Endothelial cell (in vitro differentiated cells): ENCODE measurements around the gene MDFIC. TPM values are rescaled to one million over a fixed set of nuclear protein-coding genes. Genes with fewer than 3 reads are reported as not detected.

Experiments used
- DNase-seq: peaks from one replicate; pipeline ENCODE4 v3.0.0; 2021; ENCODE audit warnings: low spot score
- H3K27ac Mint-ChIP-seq: one replicate; pipeline ENCODE4 v1.8.0; 2021; ENCODE audit warnings: mixed read lengths, inconsistent platforms; ENCODE audit not compliant: unreplicated experiment
- H3K27me3 Mint-ChIP-seq: one replicate; pipeline ENCODE4 v1.8.0; 2021; ENCODE audit warnings: mild to moderate bottlenecking, moderate library complexity, mixed read lengths, inconsistent platforms; ENCODE audit not compliant: unreplicated experiment
- H3K36me3 Mint-ChIP-seq: one replicate; pipeline ENCODE4 v1.8.0; 2021; ENCODE audit warnings: mild to moderate bottlenecking, low read depth, mixed read lengths, inconsistent platforms; ENCODE audit not compliant: unreplicated experiment
- H3K4me1 Mint-ChIP-seq: one replicate; pipeline ENCODE4 v1.8.0; 2021; ENCODE audit warnings: mild to moderate bottlenecking, mixed read lengths, inconsistent platforms; ENCODE audit not compliant: unreplicated experiment
- H3K4me3 Mint-ChIP-seq: one replicate; pipeline ENCODE4 v1.8.0; 2021; ENCODE audit warnings: mild to moderate bottlenecking, mixed read lengths, inconsistent platforms; ENCODE audit not compliant: unreplicated experiment
- H3K9me3 Mint-ChIP-seq: one replicate; pipeline ENCODE4 v1.8.0; 2021; ENCODE audit warnings: mixed read lengths, inconsistent platforms; ENCODE audit not compliant: unreplicated experiment
- CTCF ChIP-seq: fragments of 200-600 bp; sonication (generic); IDR thresholded peaks from one replicate; pipeline ENCODE4 v1.5.0; 2021; ENCODE audit warnings: antibody characterized with exemption; ENCODE audit not compliant: unreplicated experiment
- total RNA-seq: library from RNA; stranded (reverse); fragmentation: NEBNext Ultra II Directional; extraction: Animal tissue kit (Norgen Biotek cat#: 25700); gene quantifications from one replicate; pipeline ENCODE4 v1.2.1, GENCODE V29; 2021; ENCODE audit not compliant: unreplicated experiment

Gene MDFIC
- total RNA-seq, 1 donor from 2014 or later, result 22.3 TPM

GRCh38 chr7:115037128-115037802 lies 115.4 kb downstream of the MDFIC start:
- no peaks in the 10 kb centered on the region for H3K27me3 Mint-ChIP-seq
- no peaks in the 10 kb centered on the region for H3K36me3 Mint-ChIP-seq
- H3K4me3 Mint-ChIP-seq, result no peak overlapping the region
- H3K9me3 Mint-ChIP-seq, result no peaks in the 10 kb centered on the region
- TF ChIP-seq CTCF, result no peak
- no peak overlapping the region for H3K27ac Mint-ChIP-seq
- DNase-seq, result no peak
- H3K4me1 Mint-ChIP-seq, result peaks cover 3% of the 10 kb centered on the region

GRCh38 chr7:115038158-115038557 lies 116.3 kb downstream of the MDFIC start:
- Mint-ChIP-seq H3K36me3 (no peaks in the 10 kb centered on the region), H3K4me1 (peaks cover 3% of the 10 kb centered on the region), H3K27me3 (no peaks in the 10 kb centered on the region), H3K4me3 (no peak overlapping the region), H3K9me3 (no peaks in the 10 kb centered on the region), H3K27ac (no peak overlapping the region)
- TF ChIP-seq CTCF, result no peak
- DNase-seq, result no peak

- peaks cover 3% of the 10 kb centered on the region for H3K4me1 Mint-ChIP-seq
- TF ChIP-seq CTCF, result no peak
- H3K27ac Mint-ChIP-seq, result no peak overlapping the region
- no peaks in the 10 kb centered on the region for H3K27me3 Mint-ChIP-seq
- no peak for DNase-seq
- H3K4me3 Mint-ChIP-seq, result no peak overlapping the region
- no peaks in the 10 kb centered on the region for H3K36me3 Mint-ChIP-seq
- no peaks in the 10 kb centered on the region for H3K9me3 Mint-ChIP-seq
These were observed 118.2 kb downstream of the MDFIC start for GRCh38 chr7:115040057-115040456.

GRCh38 chr7:115040495-115040894 lies 118.6 kb downstream of the MDFIC start:
- Mint-ChIP-seq H3K4me3 (no peak overlapping the region), H3K27ac (no peak overlapping the region), H3K9me3 (no peaks in the 10 kb centered on the region), H3K4me1 (peaks cover 3% of the 10 kb centered on the region), H3K27me3 (no peaks in the 10 kb centered on the region), H3K36me3 (no peaks in the 10 kb centered on the region)
- DNase-seq, result no peak
- TF ChIP-seq CTCF, result no peak

GRCh38 chr7:115042596-115042995 lies 120.7 kb downstream of the MDFIC start:
- peaks cover 5% of the 10 kb centered on the region for H3K4me1 Mint-ChIP-seq
- H3K4me3 Mint-ChIP-seq, result no peak overlapping the region
- no peaks in the 10 kb centered on the region for H3K9me3 Mint-ChIP-seq
- H3K27me3 Mint-ChIP-seq, result no peaks in the 10 kb centered on the region
- no peak for DNase-seq
- no peaks in the 10 kb centered on the region for H3K36me3 Mint-ChIP-seq
- TF ChIP-seq CTCF, result no peak
- H3K27ac Mint-ChIP-seq, result no peak overlapping the region
